Measurements from ENCODE around the gene IVNS1ABP.
"Not testable (repeated sequence)": the region's sequence is repeated elsewhere in the genome, so short reads cannot be mapped to it uniquely, and the experiment has no call there.

The IVNS1ABP gene

DNA sequence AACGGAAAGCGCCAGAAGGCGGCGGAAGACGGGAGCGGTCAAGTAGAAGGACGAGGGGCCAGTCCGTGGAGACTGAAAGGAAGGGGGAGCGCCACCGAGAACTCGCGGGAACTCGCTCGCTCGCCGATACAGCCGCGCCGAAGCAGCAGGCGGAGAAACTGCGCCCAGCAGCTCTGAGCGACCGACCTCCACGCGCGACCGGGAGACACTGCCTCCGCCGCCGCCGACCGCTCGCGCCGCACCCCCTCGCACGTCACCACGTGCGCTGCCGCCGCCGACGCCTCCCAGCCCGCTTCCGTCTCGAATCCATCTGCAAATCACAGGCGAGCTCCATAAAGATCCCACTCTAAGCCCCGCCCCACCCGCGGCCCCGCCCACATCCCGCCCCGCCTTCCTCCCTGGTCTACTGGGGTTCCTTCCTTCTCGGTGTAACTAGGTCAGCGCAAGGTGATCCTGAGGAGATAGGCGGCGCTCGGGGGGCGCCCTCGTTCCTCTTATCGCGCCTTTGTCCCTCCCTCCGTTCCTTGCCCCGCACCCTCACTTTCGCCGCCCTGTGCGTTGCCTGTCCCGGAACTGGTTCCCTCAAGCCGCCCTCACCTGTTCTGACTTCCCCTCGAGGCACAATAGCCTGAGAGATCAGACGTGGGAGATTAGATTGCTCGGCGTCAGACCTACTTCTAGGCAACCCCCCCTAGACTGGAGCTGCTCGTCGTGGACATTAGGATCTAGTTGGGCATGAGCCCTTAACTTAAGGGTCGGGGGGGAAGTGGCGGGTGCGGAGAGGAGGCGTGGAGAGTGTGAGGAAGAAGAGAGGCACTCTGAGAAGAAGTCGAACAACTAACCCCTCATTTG, at the start of gene IVNS1ABP:
Gene IVNS1ABP, minus strand, starts transcription at position 210 of the 852 bp plus-strand sequence. CDS start 7,750 bp downstream, outside the sequence.
- peak; percentile 95 for DNase-seq

DNA sequence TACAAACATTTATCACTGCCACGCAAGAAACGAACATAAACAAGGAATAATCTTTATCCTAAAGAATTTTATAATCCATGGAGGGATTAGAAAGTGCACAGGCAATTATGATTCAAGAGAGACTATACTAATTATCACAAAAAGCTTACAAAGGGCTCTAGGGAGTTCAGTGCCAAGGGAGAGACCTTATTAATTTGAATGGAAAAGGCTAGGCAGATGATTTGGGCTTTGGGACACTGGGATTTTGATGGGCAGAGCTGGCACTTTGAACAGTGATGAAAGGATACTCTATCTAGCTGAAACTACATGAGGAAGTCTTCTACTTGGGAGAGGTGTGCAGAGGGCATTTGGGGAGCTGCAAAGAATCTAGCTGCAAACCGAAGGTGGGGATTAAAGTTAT, 48.9 kb upstream of the IVNS1ABP start:
- DNase-seq = no peak

DNA sequence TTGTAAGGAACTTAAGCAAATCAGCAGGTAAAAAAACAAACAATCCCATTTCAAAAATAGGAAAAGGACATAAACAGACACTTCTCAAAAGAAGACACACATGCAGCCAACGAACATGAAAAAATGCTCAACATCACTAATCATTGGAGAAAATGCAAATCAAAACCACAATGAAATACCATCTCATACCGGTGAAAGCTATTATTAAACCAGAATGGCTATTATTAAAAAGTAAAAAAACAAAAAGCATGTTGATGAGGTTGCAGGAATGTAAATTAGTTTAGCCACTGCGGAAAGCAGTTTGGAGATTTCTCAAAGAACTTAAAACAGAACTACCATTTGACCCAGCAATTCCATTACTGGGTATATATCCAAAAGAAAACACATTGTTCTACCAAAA, 47.5 kb upstream of the IVNS1ABP start:
- not testable (repeated sequence) for DNase-seq

DNA sequence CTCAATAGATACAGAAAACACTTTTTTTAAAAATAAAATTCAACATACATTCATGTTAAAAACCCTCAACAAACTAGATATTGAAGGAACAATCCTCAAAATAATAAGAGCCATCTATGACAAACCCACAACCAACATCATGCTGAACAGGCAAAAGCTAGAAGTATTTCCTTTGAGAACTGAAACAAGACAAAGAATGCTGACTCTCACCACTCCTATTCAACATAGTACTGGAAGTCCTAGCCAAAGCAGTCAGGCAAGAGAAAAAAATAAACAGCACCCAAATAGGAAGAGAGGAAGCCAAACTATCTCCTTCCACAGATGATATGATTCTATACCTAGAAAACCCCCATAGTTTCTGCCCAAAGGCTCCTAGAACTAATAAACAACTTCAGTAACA, 46.2 kb upstream of the IVNS1ABP start:
- no peak for DNase-seq

DNA sequence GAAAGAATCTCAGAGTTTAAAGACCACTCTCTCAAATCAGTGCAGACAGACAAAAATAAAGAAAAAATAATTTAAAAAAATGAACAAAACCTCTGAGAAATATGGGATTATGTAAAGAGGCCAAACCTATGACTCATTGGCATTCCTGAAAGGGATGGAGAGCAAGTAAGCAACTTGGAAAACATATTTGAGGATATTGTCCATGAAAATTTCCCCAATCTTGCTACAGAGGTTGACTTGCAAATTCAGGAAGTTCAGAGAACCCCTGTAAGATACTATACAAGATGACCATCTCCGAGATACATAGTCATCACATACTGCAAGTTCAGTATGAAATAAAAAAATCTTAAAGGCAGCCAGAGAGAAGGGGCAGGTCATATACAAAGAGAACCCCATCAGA, 43.7 kb upstream of the IVNS1ABP start:
- no peak for DNase-seq

DNA sequence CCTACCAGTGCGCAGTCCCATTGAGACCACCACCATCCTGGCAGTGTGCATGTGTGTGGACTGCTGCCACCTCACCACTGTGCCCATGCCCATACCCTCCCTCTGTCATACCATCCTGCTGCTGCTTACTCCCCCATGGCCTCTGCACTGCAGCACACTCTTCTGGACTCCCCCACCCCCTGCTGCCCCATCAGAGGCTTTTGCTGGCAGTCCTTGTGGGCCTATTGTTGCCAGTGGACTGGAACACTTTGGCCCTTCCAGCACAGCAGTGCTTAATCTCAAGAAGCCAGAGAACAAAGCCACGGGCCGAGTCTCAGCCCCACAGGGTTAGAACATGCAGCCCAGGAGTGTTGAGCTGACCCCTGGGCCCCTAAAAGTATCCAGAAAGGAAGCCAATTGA, 41.9 kb upstream of the IVNS1ABP start:
- DNase-seq = no peak

DNA sequence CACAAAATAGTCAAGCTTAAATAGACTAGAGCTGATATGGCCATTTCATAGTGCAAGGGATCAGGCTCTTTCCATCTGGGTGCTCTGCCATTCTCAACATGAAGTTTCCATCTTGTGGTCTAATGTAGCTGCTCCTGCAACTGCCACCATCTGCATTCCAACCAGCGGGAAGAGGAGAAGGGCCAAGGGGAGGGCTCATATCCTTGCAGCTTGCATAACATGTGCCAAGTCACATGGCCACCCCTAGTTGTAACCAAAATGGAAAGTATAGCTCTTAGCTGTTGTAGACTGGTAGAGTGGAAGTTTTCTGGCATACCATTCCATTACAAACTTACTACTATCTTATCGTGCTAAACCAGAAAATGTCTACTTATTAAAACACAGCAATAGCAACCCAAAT, 38.9 kb upstream of the IVNS1ABP start:
- no peak for DNase-seq

DNA sequence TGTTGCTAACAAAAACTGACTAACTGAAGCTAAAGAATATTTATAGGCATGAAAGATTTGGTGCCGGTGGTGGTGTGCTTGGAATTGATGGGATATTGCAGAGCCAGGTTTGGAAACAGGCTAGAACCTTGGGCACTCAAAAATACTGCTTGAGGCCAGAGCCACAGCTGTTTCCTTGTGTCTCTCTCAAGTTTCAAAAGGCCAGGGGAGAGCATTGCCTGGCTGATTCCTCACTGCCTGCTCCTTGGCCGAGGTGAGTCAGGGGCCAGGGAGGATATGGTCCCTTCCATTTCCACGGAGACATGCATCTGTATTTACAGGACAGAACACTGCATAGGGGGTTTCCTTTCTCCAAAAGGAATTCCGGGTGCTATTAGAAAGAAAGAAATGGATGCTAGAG, 36.1 kb upstream of the IVNS1ABP start:
- DNase-seq = no peak

DNA sequence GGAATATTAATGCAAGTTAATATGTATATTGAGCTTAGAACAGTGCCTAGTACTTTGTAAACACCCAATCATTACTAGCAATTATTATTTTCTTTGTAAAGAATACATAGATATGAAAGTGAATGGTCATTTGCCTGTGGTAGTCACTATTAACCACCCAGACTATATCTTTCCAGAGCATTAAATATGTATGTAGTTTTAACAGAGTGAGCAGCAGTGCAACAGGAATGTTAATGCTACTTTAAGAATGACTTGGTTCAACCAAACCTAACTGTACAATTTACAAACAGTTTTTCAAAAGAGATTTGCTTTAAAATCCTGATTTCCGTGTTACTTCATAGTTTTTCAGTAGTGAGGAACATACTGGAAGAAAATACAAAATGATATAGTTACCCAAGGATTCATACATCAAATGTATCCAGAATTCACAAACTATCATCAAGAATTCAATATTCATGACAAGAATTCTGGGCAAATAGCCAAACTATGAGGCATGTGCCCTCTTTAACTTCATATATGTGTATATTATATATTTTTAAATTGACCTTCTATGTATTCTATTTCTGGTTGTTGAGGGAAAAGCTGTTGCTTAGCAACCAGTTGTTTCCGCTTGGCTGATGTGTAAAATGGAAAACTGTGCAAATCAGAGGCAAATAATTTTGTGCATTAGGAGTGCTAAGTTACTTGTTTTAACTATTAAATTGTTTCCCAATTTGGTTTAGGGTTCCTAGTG, 34.9 kb upstream of the IVNS1ABP start:
- DNase-seq = no peak

DNA sequence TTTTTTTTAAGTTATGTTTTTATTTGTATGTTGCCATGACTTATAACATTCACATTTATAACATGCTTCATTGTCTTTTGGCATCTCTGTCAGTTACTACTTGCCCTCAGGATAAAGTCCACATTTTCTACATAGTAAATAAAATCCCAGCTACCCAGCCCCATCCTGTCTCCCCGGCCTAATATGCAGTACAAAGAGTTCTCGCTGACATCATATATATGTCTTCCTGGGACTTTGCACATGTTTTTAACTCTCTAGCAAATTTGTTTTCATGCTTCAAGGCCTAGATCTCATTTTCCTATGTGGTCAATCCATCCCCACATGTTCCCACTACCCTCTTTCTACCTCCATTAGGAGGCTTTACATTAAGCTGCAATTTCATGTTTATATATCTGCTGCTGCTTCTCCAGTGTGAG, 33.0 kb upstream of the IVNS1ABP start:
- no peak for DNase-seq

DNA sequence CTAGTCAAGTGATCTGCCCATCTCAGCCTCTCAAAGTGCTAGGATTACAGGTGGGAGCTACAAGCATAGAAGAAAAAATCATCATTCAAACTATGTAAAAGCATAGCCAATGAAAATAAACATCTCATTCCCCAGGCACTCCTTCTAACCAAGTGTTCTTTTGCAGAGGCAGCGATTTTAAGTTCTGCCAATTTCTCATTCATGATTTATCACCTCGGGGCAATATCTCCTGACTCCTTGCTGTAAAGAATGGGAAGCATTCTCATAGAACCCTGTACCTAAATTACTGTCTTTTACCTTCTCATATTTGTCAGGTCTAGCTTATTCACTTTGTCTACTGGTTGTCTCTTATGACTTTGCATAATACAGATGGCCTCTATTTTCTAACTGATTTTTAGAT, 32.5 kb upstream of the IVNS1ABP start:
- no peak for DNase-seq

DNA sequence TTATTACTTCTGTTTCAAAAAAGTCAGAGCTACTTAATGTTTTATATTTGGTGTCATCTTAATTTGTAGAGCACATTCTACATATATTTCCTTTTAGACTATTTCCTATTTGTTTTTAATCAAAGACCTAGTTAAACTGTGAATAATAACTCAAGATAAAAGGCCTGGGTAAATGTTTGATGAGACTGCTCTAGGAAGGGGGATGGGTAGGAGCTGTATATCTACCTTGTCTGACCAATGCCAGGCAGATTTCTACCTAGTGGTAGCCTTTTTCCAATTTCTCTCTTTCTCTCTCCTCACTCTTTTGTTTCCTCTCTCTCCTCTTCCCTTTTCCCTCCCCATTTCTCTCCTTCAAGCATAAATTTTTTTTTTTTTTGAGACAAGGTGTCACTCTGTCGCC, 31.9 kb upstream of the IVNS1ABP start:
- no peak for DNase-seq

DNA sequence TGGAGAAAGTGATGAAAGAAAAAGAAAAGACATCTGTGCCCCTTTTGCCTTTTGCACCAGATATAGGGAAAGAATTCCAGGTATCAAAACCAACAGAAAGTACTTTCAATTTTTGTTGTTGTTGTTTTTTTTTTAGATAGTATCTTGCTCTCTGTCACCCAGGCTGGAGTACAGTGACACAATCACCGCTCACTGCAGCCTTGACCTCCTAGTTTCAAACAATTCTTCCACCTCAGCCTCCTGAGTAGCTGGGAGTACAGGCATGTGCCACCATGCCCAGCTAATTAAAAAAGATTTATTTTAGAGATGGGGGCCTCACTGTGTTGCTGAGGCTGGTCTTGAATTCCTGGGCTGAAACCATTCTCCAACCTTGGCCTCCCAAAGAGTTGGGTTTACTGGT, 31.3 kb upstream of the IVNS1ABP start:
- no peak for DNase-seq

DNA sequence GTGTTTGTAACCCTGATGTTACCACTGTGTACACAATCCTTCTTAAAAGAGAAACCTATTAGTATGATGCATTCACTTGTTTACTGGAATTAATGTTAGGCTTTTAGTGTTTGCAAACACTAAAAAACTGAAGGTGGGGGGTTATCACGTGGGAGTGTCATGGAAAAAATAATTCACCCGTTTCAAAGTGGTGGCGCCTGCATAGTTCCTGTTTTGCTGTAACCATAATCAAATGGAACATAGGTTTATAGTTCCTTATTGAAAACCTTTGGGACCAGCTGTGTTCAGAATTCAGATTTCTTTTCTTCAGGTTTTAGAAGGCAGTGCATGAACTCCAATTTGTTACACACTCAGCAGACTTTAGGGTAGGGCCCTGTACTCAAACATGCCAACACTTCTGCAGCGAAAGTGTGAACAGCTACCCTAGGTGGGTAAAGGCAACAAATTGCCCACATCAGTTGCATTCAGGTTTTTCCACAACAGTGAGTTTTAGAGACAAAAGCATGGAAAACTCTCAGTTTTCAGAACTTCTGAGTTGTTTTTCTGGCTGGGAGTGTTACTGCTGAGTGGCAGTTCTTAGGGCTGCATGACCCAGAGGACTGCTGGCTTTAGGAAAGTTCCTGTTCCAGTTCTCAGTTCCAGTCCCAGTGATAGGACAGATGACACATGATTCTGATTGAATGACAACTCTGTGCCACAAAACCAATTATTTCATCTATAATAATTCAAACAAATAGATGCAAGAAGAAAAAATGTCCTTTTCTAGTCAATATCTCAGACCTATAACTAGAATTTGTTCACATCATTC, 29.1 kb upstream of the IVNS1ABP start:
- DNase-seq = no peak

DNA sequence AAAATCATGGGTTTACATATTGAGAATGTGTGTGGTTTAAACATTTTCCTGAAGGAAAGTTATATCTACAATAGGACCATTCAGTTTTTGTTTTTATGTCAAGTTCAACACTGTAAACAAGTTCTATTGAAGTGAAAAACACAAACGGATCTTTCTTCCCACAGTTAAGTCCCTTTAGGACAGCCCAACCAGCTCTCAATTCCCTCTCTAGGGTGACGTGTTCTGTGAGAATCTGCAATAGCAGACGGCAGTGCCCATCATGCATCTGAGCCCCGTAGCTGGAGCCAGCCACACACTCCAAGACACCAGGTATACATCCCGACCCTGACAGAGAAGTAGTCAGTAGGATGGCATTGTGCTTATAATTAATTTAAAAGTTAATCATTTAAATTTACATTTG, 26.3 kb upstream of the IVNS1ABP start:
- no peak for DNase-seq

DNA sequence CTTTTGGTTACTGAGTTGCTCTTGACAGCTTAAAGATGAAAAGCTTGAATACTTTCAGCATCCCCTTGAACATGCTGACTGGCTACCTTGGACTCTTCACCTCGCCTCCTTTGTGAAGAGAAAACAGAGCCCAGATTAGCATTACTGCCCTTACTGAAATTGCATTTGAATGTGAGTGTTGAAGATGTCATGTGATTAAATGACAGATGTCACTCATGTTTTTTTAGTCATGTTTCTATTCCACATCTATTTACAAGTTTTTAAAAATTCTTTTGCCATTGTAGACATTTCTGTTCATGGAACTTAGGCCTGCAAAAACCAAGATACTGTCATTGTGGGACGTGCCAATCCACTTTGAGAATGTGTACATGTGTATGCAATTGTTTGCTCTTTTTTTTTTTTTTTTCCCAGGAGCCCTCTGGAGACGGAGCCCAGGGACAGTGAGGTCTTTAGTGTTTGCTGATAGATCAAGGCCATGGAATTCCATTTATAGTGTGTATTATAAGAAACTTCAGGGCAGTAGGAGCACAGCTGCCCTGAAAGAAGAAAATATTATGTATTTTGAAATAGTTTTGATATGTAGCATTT, 25.7 kb upstream of the IVNS1ABP start:
- DNase-seq = no peak

DNA sequence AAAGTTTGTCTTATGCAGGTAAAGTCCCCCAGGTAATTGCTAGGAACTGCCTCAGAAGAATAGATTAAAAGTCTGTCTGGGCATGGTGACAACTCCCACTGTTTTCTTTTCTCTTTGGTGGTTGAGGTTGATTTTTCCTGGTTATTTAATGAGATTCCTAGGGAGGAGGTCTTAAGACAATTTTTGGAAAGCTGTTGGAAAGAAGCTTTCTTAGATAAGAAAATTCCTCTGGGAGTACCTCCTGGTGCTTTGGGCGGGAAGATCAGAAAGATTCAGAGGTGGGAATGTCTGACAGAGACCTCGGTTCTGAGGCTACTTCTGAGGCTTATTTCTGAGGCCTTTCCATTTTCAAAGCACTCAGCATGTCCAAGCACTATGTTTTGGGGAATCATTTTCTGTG, 25.0 kb upstream of the IVNS1ABP start:
- DNase-seq = no peak

DNA sequence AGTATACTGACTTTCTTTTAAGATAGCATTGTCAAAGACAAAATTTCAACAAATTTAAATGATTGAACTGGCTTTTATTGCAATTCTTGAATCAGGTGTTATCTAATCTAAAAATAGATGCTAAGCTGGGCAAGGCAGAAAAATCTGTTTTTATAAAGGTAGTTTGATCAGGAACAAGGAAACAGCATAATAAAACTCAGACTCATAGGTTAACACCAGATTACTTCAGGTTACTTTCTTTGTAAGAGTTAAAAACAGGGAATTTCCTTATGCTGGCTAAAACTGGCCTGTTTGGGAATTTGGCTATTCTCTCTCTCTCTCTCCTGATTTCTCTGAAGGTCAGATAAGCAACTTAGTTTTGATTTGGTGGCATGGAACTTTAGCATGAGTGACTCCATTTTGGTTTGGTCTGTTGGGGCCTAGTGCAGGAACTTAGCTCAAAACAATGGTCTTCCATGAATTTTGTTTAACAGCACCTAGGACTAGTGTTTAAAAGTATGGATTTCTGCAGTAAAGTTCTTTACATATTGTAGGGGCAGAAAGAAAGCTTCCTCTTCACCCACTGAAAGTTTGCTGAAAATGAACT, 24.2 kb upstream of the IVNS1ABP start:
- DNase-seq = no peak

DNA sequence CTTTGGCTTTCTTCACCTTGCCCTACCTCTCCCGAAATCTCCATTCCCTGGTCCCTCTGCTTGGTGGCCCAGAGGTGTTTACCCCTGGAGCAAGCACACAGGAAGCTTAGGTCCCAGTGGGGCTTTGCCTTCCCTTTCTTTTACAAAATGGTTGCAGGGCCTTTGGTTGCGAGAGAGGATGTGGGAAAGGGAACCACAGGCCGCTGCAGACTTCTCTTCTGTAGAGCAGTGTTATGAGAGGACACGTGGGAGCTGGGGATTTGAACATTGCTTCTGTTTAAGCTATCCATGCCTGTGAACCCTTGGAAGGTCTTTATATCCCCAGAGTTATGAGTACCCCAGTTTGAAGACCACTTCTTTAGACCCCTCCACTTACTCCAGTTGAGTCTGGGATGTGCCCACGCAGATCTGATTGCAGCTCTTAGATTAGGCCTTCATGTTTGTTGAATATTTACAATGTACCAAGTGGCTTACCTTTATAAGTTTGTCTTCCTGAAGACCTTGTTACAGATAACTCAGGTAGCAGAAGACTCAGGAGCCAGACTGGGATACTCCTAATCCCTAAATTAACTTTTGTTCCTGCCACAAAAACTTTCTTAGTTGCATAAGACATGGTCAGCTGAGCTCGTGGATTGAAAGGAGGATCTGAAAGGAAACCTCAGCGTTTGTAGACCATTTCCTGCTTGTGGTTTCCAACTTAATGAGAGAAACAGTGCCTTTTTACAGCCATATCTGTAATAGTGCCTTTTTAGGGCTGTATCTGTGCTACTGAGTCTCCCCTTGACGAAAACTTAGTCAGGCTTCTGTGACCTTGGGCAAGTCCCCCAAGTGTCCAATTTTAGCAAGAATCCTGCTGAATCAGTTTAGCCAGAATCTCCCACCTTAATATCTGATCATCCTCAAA, 21.9 kb upstream of the IVNS1ABP start:
- no peak for DNase-seq

DNA sequence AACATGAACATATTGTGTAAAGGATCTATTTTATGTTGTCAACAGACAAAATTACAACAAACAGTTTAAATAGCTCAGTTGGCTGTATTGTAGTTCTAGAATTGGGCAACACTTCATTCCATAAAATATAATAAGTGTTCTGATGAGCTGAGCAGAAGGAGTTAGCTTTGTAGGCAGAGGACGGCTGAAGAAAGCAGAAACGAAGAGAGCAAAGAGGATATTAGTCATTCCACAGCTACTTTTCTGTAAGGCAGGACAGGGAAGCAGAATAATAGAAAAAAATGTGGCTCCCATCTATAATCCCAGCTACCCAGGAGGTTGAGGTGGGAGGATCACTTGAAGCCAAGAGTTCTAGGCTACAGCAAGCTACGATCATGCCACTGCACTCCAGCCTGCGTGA, 20.2 kb upstream of the IVNS1ABP start:
- DNase-seq = no peak

DNA sequence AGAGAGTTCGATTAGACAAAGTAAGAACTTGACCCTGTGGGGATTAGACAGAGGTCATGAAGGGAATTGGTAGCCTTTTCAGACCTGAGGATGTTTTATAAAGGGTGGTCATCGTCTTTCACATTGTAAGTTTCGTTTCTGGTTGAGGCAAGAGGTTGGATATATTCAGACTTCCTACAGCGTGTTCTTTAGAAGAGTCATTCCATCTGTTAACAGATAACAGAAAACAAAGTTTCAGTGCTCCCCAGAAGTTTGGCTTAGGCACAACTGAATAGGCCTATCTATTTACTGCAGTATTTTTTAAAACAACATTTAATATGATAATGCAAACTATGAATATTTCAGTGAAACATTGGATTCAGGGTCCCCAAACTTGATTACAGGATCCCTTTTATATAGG, 17.1 kb upstream of the IVNS1ABP start:
- no peak for DNase-seq

DNA sequence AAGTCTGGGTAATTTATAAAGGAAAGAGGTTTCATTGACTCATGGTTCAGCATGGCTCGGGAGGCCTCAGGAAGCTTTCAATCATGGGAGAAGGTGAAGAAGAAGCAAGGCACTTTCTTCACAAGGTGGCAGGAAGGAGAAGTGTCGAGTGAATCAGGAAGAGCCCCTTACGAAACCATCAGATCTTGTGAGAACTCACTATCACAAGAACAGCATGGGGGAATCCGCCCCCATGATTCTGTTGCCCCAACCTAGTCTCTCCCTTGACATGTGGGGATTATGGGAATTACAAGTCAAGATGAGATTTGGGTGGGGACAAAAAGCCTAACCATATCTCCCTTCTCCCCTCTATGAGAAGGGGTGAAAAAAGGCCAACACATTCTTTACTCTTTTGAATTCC, 11.2 kb upstream of the IVNS1ABP start:
- no peak for DNase-seq
